ENCODE data around the gene FAM32A. TPM values are rescaled to one million over a fixed set of nuclear protein-coding genes. Genes with fewer than 3 reads are reported as not detected.

FAM32A gene
- total and polyA plus RNA-seq, 9 donors, result 37.9 to 68.6 (median 46.5) TPM

DNA sequence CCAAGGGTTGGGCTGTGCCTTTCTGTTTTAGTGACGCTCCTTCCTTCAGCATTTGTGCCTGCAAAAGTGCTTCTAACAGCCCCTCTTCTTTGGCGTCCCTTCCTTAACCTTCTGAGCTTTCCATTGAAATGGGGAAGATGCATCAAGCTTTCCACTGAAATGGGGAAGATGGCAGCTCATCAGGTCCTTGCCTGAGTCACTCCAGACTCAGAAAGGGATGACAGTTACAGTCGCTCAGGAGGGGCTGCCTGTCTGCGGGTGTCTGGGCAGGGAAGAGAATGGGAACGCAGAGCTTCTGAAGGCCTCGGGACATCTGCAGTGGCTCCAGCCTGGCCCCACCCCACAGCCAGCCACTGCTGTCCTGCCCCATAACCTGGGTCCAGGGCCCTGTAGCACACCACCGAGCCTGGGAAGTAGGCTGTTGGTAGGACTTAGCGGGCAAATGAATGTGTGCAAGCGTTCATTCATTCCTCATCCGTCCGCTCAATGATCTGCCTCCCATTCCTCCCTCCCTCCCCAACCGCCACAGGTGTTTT lies 22.3 kb downstream of the FAM32A start:
- no peaks in the 10 kb centered on the region for H3K27me3 ChIP-seq
- intact Hi-C loops (cut with DNase I), result no loop called here
- no peak overlapping the region for H3K27ac ChIP-seq
- H3K36me3 ChIP-seq, result no peaks in the 10 kb centered on the region
- H3K4me3 ChIP-seq, result no peak overlapping the region
- H3K4me1 ChIP-seq (ENCODE audit: insufficient read depth), result peaks cover 2% of the 10 kb centered on the region
- peaks cover 0 to 4% of the 10 kb centered on the region in 2 donors for H3K9me3 ChIP-seq
- TF ChIP-seq EP300 (IDR thresholded peaks at IDR 0.05), result no peak
- TF ChIP-seq, protein P1, sequence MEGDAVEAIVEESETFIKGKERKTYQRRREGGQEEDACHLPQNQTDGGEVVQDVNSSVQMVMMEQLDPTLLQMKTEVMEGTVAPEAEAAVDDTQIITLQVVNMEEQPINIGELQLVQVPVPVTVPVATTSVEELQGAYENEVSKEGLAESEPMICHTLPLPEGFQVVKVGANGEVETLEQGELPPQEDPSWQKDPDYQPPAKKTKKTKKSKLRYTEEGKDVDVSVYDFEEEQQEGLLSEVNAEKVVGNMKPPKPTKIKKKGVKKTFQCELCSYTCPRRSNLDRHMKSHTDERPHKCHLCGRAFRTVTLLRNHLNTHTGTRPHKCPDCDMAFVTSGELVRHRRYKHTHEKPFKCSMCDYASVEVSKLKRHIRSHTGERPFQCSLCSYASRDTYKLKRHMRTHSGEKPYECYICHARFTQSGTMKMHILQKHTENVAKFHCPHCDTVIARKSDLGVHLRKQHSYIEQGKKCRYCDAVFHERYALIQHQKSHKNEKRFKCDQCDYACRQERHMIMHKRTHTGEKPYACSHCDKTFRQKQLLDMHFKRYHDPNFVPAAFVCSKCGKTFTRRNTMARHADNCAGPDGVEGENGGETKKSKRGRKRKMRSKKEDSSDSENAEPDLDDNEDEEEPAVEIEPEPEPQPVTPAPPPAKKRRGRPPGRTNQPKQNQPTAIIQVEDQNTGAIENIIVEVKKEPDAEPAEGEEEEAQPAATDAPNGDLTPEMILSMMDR (IDR thresholded peaks at IDR 0.05), result no peak
- no peak for TF ChIP-seq POLR2A (IDR thresholded peaks at IDR 0.05)
- WGBS, 3 donors, result 86 to 91% (median 88%) methylated on average over 12 of the region's 12 CpGs
- no peak for DNase-seq

DNA sequence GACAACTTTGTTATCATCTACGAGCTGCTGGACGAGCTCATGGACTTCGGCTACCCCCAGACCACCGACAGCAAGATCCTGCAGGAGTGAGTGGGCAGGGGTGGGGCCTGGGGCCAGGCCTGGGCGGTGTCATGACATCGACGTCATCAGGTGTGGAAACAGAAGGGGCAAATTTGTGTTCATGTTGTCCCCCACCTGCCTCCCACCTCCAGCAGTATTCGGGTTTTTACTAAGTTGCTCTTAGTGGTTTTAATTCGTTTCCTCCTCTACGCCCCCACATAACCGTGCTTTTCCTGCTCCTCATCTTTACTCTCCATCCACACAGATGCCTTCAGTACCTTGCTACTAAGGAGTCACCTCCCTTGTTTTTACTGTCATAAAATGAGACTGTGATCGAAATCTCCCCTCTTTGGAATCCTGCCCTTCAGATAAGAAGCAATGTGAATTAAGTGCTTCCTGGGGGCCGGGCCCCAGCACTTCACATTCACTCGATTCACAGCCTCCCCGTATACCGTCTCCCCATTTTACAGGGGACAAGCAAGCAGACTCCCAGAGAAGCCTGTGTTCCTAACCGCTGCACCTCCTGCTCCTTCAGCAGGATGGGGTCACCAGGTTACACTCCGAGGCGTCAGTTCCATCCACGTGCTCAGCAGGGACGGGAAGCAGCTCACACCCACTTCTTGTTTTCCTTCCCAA lies 23.0 kb downstream of the FAM32A start:
- no peak for TF ChIP-seq EP300 (IDR thresholded peaks at IDR 0.05)
- H3K27me3 ChIP-seq, result no peaks in the 10 kb centered on the region
- H3K27ac ChIP-seq, result no peak overlapping the region
- no peak for DNase-seq
- peaks cover 0 to 4% of the 10 kb centered on the region in 2 donors for H3K9me3 ChIP-seq
- H3K4me3 ChIP-seq, result no peak overlapping the region
- H3K36me3 ChIP-seq, result no peaks in the 10 kb centered on the region
- WGBS, 3 donors, result 74 to 79% (median 77%) methylated on average over 21 of the region's 21 CpGs
- H3K4me1 ChIP-seq (ENCODE audit: insufficient read depth), result peaks cover 2% of the 10 kb centered on the region
- intact Hi-C loops (cut with DNase I), result no loop called here

DNA sequence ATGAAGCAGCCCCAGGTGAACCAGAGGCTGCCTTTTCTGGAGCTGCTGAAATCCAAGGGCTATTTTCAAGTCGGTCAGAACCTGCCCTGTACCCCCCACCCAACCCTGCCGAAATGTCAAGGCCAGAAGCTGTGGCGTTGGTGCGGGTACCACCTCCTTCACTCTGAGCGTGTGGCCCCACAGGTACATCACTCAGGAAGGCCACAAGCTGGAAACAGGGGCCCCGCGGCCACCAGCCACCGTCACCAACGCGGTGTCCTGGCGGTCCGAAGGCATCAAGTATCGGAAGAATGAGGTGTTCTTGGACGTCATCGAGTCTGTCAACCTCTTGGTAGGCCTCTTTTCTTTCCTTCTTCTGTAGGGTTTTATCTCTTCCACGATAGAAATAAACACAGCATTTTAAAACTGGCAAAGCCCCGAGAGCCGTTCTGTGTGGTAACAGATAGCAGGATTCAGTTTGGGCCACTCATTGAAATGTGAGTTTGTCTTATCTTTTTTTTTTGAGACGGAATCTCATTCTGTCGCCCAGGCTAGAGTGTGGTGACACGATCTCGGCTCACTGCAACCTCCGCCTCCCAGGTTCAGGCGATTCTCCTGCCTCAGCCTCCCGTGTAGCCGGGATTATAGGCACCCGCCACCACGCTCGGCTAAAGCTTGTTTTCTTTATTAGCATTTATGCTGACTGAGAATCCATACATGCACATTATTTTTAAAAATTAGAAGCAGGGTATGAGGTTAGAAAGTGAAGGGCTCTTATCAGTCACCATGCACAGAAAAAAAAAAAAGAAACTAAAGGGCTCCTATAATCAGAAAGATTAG lies 23.8 kb downstream of the FAM32A start:
- H3K9me3 ChIP-seq, result peaks cover 0 to 4% of the 10 kb centered on the region in 2 donors
- no peak overlapping the region for H3K27ac ChIP-seq
- H3K4me1 ChIP-seq (ENCODE audit: insufficient read depth), result peaks cover 2% of the 10 kb centered on the region
- WGBS, 3 donors, result 87 to 92% (median 90%) methylated on average over 29 of the region's 29 CpGs
- H3K36me3 ChIP-seq, result no peaks in the 10 kb centered on the region
- no peak overlapping the region for H3K4me3 ChIP-seq
- TF ChIP-seq POLR2A (IDR thresholded peaks at IDR 0.05) (no peak), EP300 (IDR thresholded peaks at IDR 0.05) (no peak)
- TF ChIP-seq, protein P1 (IDR thresholded peaks at IDR 0.05), result no peak
- no peaks in the 10 kb centered on the region for H3K27me3 ChIP-seq
- no peak for DNase-seq
- intact Hi-C loops (cut with DNase I), result no loop called here

DNA sequence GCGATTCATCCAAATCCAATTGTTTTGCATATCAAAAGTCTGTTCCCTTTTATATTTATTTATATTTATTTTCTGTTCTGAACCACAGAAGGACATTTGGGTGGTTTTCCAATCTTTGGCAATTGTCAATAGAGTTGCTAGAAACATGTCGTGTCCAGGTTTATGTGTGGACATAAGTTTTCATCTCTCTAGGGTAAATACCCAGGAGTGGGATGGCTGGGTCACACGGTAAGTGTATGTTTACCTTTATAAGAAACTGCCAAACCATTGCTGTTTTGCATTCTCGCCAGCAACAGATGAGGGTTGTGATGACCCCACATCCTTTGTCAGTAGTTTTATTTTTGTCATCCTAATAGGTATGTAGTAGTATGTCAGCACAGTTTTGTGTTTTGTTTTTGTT lies 25.0 kb downstream of the FAM32A start:
- H3K4me3 ChIP-seq, result no peak overlapping the region

More for the DNA sequence above, 25.0 kb downstream of the FAM32A start:
- 82 to 93% (median 91%) methylated on average over 4 of the region's 4 CpGs for WGBS, 3 donors
- no peak for DNase-seq
- TF ChIP-seq POLR2A (IDR thresholded peaks at IDR 0.05), result no peak
- TF ChIP-seq, protein P1 (IDR thresholded peaks at IDR 0.05), result no peak
- no peak for TF ChIP-seq EP300 (IDR thresholded peaks at IDR 0.05)
- no peaks in the 10 kb centered on the region for H3K27me3 ChIP-seq
- intact Hi-C loops (cut with DNase I), result no loop called here
- peaks cover 2% of the 10 kb centered on the region for H3K4me1 ChIP-seq (ENCODE audit: insufficient read depth)
- H3K36me3 ChIP-seq, result no peaks in the 10 kb centered on the region
- peaks cover 0 to 4% of the 10 kb centered on the region in 2 donors for H3K9me3 ChIP-seq
- no peak overlapping the region for H3K27ac ChIP-seq

Measured in ovary (tissue), 9 donors.